Activated CD8-positive, alpha-beta memory T cell treated with anti-CD3 and anti-CD28 coated beads, Interleukin-2, amount 50 U/mL, for 1 hour (primary cell): ENCODE results near the gene SLC16A3.
"Not testable (repeated sequence)": the region's sequence is repeated elsewhere in the genome, so short reads cannot be mapped to it uniquely, and the experiment has no call there.

Experiments used
- DNase-seq: peaks from one replicate; pipeline ENCODE4 v3.0.0-alpha.2; 2020; ENCODE audit errors: extremely low read depth

SLC16A3 gene

GRCh38 chr17:82247182-82247823 lies 18.5 kb downstream of the SLC16A3 start:
- DNase-seq: no peak

- DNase-seq: no peak
Measured at GRCh38 chr17:82247856-82248671, 19.2 kb downstream of the SLC16A3 start.

- DNase-seq: no peak
Measured at GRCh38 chr17:82248815-82249674, 20.2 kb downstream of the SLC16A3 start.

GRCh38 chr17:82249896-82250581 lies 21.2 kb downstream of the SLC16A3 start:
- no peak for DNase-seq

GRCh38 chr17:82250868-82251500 lies 22.1 kb downstream of the SLC16A3 start:
- DNase-seq: no peak

GRCh38 chr17:82252511-82253178 lies 23.8 kb downstream of the SLC16A3 start:
- DNase-seq: no peak

GRCh38 chr17:82253179-82253544 lies 24.3 kb downstream of the SLC16A3 start:
- no peak for DNase-seq

- DNase-seq: not testable (repeated sequence)
Measured at GRCh38 chr17:82254096-82254495, 25.3 kb downstream of the SLC16A3 start.

- not testable (repeated sequence) for DNase-seq
Measured at GRCh38 chr17:82254746-82255145, 25.9 kb downstream of the SLC16A3 start.

- no peak for DNase-seq
Measured at GRCh38 chr17:82255402-82255972, 26.6 kb downstream of the SLC16A3 start.

GRCh38 chr17:82256242-82256885 lies 27.5 kb downstream of the SLC16A3 start:
- DNase-seq: no peak

GRCh38 chr17:82257473-82257872 lies 28.6 kb downstream of the SLC16A3 start:
- DNase-seq: peak; percentile 52

- DNase-seq: no peak
Measured at GRCh38 chr17:82258555-82258954, 29.7 kb downstream of the SLC16A3 start.

- not testable (repeated sequence) for DNase-seq
Measured at GRCh38 chr17:82259972-82260961, 31.4 kb downstream of the SLC16A3 start.

GRCh38 chr17:82262344-82262743 lies 33.5 kb downstream of the SLC16A3 start:
- DNase-seq: no peak

- no peak for DNase-seq
Measured at GRCh38 chr17:82263641-82264040, 34.8 kb downstream of the SLC16A3 start.

- no peak for DNase-seq
Measured at GRCh38 chr17:82266142-82266541, 37.3 kb downstream of the SLC16A3 start.

GRCh38 chr17:82267575-82268379 lies 38.9 kb downstream of the SLC16A3 start:
- DNase-seq: no peak
